Ishikawa (cell line): ENCODE data around the gene LDAH.

Experiments used
- CEBPB ChIP-seq: IDR thresholded peaks from 2 replicates; pipeline ENCODE4 v1.6.1; 2012
- EP300 ChIP-seq: IDR thresholded peaks from 2 replicates; pipeline ENCODE4 v1.6.1; 2012; ENCODE audit warnings: borderline replicate concordance
- MAX ChIP-seq: IDR thresholded peaks from 2 replicates; pipeline ENCODE4 v1.6.1; 2012
- RAD21 ChIP-seq: IDR thresholded peaks from 2 replicates; pipeline ENCODE4 v1.6.1; 2012; ENCODE audit warnings: low read depth
- TCF12 ChIP-seq: IDR thresholded peaks from 2 replicates; pipeline ENCODE4 v1.6.1; 2012; ENCODE audit warnings: low read depth
- TEAD4 ChIP-seq: IDR thresholded peaks from 2 replicates; pipeline ENCODE4 v1.6.1; 2012

- TF ChIP-seq EP300, result no peak
- no peak for TF ChIP-seq MAX
- no peak for TF ChIP-seq CEBPB
- TF ChIP-seq TCF12, result no peak
- no peak for TF ChIP-seq TEAD4
- TF ChIP-seq RAD21, result no peak
Measured at GRCh38 chr2:20745924-20746555, 76.9 kb downstream of the LDAH start.
